Stimulated activated naive CD4-positive, alpha-beta T cell treated with Interleukin-2 at 50 U/mL for 16 hours (primary cell): ENCODE data around the gene TCF3.

Source experiments
- DNase-seq: peaks from one replicate; lab custom pipeline; 2025; lab: John Stamatoyannopoulos, UW

Gene TCF3

GRCh38 chr19:1630012-1630411, 22.4 kb downstream of the TCF3 start:
- DNase-seq = no peak

- no peak for DNase-seq
Measured at GRCh38 chr19:1629256-1629808, 23.1 kb downstream of the TCF3 start.

GRCh38 chr19:1627194-1627593, 25.2 kb downstream of the TCF3 start:
- DNase-seq = no peak

- no peak for DNase-seq
Measured at GRCh38 chr19:1626417-1627010, 25.9 kb downstream of the TCF3 start.

DNA sequence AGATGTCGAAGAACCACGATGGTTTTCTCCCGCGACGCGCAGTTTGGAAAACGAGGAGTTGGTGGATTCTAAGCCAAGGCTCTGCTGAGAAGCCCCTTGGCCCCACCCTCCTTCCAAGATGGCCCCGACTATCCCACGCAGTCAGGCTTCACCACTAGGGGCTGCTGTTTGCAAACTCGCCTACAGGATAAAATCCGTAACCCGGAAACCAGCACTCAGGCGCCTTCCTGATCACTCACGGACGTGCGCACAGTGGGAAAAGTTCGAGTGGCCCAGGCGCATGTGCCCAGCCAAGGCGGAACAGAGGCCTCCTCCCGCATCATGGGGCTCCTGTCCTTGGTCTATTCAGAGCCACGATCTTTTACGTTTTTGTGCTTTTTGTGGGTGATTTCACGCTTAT, 28.0 kb downstream of the TCF3 start:
- peak; percentile 25 for DNase-seq

DNA sequence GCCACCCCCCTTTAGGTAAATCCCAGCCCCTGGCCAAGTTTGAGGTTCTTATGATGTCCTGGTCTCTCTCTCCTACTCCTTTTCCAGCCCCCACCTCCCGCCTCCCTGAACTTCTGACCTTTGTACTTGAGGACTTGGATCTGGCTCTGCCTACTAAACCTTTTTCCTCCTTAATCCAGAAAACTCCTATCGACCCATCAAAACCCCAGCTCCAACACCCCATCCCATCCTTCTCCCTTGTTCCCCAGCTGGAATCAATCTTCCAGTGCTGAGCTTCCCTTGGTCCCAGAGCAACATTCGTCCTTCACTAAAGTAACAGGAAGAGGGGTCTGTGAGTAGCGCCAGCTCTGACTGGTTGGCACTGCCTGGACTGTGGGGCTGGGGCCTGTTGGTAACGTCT, 29.9 kb downstream of the TCF3 start:
- DNase-seq = no peak

- DNase-seq = no peak
Measured at GRCh38 chr19:1622007-1622406, 30.4 kb downstream of the TCF3 start.

GRCh38 chr19:1621574-1621973, 30.8 kb downstream of the TCF3 start:
- DNase-seq = no peak

DNA sequence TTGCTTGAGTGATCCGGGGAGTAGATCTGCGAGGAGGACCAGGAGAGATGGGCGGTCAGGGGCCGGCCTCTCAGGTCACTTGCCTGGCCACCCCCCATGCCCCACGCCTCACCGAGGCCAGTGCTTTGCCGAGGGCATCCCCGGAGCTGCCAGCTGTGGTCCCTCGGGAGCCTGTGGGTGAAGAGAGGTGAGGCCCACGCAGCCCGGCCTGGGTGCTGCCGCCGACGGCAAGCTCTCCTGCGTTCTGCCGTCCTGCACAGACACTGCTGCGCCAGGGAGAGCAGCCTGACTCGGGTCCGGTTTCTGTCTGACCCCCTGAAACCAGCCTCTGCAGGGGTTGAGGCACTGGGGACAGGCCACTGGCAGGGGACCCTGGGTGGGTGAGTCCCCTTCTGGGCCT, 31.4 kb downstream of the TCF3 start:
- no peak for DNase-seq

- no peak for DNase-seq
Measured at GRCh38 chr19:1620502-1620901, 31.9 kb downstream of the TCF3 start.

- no peak for DNase-seq
Measured at GRCh38 chr19:1619703-1620102, 32.7 kb downstream of the TCF3 start.

- no peak for DNase-seq
Measured at GRCh38 chr19:1619094-1619439, 33.3 kb downstream of the TCF3 start.

- peak; percentile 13 for DNase-seq
Measured at GRCh38 chr19:1618157-1619093, 34.0 kb downstream of the TCF3 start.

- DNase-seq = no peak
Measured at GRCh38 chr19:1616875-1617274, 35.5 kb downstream of the TCF3 start.

DNA sequence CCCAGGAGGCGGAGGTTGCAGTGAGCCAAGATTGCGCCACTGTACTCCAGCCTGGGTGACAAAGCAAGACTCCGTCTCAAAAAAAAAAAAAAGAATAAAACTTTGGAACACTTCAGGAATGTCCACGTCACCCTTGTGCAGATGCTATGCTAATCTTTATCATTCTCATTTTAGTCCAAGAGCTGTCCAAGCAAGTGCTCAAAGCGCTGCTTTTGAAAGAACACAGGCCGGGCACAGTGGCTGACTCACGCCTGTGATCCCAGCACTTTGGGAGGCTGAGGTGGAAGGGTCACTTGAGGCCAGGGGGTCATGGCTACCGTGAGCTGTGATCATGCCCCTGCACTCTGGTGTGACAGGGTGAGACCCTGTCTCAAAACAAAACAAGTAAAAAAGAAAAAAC, 36.0 kb downstream of the TCF3 start:
- no peak for DNase-seq

DNA sequence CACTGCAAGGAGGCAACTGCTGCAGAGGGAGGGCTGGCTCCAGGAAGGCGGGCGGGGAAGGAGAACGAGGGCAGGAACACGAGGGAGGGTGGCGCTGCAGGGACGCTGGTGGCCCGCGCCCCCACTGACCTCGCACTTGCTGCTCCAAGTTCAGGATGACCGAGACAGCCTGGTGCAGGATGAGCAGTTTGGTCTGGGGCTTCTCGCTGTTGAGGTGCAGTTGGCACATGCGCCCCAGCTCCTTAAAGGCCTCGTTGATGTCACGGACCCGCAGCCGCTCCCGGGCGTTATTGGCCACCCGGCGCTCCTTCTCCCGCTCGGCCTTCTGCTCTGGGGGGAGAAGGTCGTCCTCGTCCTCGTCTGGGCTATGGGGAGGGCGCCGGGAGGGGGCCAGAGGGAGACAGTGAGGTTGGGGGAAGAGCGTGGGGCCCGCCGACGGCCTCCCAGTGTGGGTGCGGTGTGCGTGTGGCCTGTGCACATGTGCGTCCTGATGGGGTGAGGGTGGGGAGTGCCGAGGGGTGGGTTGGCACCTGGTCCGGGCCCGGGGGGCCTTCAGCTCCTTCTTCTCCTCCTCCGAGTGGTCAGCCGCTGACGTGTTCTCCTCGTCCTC, 37.2 kb downstream of the TCF3 start:
- DNase-seq = no peak

DNA sequence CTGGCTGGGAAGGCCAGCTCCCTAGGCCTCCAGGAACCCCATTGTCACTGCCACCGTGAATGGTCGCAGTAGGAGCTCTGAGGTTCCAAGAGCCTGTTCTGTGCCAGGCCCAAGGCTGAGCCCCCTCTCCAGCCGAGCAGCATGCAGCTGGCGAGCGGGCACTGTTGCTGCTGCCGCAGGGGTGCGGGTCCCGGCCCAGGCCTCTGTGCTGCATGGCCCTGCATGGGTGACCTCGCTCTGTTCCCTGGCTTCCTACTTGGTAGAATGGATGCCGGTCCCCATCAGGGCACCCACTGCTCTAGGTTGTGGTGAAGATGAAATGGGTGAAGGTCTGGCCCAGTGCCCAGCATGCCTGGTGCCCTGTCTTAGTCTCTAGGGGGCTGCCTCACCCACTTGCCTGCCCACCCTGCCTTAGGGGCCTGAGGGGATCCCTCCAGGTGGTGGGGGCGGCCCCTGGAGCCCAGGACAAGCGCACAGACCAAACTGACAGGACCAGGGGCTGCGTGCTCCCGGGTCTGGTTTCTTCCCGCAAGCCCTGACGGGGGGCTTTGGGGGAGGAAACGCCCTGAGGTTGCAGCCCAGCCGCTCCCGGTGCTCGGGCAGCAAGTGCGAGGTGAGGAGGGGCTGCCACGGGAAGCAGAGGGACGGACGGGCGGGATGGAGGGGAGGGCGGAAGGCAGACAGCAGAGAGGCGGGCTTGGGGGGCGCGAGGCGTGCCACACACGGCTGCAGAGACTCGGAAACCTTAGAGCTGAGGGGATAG, 38.4 kb downstream of the TCF3 start:
- no peak for DNase-seq

- DNase-seq = no peak
Measured at GRCh38 chr19:1613146-1613545, 39.3 kb downstream of the TCF3 start.

DNA sequence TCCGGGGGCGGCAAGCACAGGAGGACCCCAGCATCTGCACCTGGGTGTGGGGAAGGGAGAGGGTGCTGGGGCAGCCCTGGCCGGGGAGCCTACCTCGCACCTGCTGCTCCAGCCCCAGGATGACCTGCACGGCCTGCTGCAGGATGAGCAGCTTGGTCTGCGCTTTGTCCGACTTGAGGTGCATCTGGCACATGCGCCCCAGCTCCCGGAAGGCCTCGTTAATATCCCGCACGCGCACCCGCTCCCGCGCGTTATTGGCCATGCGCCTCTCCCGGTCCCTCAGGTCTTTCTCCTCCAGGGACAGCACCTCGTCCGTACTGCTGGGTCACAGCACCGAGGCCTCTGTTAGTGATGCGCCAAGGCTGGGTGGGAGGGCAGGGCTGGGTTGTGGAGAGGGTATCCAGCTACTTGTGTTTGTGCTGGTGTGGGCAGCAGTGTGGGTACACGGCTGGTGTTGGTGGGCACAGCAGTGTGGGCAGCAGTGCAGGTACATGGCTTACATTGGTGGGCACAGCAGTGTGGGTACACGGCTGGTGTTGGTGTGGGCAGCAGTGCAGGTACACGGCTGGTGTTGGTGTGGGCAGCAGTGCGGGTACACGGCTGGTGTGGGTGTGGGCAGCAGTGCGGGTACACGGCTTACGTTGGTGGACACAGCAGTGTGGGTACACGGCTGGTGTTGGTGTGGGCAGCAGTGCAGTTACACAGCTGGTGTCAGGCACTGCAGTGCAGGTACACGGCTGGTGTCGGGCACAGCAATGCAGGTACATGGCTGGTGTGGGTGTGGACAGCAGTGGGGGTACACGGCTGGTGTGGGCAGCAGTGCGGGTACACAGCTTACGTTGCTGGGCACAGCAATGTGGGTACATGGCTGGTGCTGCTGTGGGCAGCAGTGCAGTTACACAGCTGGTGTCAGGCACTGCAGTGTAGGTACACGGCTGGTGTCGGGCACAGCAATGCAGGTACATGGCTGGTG, 40.0 kb downstream of the TCF3 start:
- DNase-seq = no peak

- DNase-seq = no peak
Measured at GRCh38 chr19:1611353-1611752, 41.1 kb downstream of the TCF3 start.

DNA sequence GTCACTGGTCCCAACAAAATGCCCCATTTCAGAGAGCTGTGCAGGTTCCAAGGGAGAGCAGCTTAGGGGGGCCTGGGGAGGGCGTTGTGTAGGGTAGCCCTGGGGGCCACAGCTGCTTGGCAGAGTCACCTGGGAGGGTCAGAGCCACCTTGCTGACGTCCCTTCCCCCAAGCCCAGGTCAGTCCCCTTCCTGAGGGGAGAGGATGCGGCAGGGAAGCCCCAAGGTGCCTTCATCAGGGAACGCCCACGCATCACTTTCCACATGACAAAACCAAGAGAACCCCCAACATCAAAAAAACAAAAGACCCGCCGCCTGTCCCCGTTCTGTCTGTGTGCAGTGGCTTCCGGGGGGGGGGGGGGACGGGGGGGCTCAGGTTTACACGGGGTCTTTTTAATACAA, 41.8 kb downstream of the TCF3 start:
- no peak for DNase-seq
